ENCODE measurements around the gene CMC4.

CMC4 gene, protein sequence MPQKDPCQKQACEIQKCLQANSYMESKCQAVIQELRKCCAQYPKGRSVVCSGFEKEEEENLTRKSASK

DNA sequence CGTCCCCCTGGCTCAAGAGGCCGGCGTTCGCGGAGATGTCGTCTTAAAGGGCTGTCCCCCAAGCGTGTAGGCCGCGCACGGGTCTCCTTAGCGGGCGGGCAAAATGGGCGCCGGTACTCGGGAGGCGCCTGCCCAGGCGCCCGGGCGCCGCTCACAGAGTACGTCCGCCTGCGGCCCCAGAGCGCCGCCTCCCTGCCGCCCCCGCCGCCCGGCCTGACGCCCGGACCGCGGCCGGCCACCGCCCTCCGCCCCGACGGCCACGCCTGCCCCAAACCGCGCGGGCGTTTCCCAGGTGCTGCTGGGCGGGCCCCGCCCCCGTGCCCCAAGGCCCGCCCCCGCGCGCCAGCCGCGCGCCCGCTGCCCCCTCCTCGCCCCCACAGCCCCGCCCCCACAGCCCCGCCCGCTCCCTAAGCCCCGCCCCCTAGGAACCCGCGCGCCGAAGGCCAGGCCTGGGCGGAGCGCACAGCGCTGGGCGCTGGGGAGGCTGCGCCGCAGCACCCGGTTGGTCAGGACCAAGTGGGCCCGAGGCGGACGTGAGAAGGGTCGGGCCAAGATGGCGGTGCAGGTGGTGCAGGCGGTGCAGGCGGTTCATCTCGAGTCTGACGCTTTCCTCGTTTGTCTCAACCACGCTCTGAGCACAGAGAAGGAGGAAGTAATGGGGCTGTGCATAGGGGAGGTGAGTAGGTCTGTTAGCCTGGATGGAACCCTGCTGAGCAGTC, at the start of gene CMC4, which contains the start of the genes BRCC3 and MTCP1:
Gene CMC4 (minus strand): TSS at position 162 of the 719 bp plus-strand sequence. CDS start 7,113 bp downstream, outside the sequence.
Gene BRCC3 (plus strand): TSS at position 534 of the 719 bp plus-strand sequence. CDS start 20 bp downstream, at position 554.
Gene MTCP1 (minus strand): TSS at position 162 of the 719 bp plus-strand sequence. CDS start 5,126 bp downstream, outside the sequence.
- DNase-seq, result peak; percentile 78

DNA sequence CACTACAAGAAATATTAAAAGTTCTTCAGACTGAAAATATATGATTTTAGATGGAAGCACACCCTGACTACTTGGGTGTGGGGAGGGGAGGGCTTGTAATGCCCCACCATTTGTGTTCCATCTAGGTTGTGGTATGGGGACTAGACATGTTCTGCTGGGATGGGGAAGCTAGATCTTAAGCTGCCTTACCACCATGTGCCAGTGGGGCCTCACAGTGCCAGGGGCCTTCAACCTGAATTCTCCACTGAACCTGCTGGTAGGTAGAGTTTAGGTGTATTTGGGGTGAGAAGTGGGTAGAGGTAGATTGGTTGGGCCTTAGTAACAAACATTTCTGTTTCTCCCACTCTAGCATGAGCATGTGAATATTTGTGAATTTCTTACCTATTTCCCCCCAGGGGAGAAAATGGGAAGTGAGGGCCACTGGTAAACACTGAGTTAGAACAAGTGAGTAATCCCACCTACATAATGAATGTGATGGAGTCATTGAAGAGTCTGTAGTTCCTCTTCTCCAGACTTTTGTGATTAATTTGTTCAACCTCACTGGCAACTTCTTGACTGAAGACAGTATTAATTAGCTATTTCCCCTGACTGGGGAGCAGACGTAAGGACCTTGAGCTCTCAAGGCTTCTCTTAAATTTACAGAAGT, 44.4 kb upstream of the CMC4 start:
- DNase-seq, result no peak

DNA sequence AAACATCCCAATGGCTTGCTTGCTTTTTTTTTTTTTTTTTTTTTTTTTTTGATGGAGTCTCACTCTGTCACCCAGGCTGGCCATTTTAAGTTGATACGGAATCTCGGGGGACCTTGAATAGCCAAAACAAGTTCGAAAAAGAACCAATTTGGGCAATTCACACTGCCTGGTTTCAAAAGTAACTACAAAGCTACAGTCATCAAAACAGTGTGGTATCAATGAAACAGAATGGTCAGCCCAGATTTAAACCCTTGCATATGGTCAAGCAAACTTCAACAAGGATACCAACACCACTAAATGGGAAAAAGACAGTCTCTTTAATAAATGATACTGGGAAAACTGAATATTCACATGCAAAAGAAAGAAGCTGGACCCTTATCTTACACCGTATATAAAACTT, 42.2 kb upstream of the CMC4 start:
- DNase-seq, result no peak

DNA sequence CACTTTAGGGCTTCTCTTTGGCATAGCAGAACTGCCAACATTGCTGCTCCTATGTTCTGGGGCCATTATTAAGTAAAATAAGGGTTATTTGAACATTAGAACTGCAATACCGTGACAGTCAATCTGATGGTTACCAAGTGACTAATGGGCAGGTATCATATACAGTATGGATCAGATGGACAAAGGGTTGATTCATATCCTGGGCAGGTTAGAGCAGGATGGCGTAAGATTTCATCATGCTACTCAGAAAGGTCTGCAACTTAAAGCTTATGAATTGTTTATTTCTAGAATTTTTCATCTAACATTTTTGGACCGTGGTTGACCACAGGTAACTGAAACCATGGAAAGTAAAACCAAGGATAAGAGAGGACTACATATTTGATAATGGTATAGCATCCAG, 41.2 kb upstream of the CMC4 start:
- DNase-seq, result no peak

DNA sequence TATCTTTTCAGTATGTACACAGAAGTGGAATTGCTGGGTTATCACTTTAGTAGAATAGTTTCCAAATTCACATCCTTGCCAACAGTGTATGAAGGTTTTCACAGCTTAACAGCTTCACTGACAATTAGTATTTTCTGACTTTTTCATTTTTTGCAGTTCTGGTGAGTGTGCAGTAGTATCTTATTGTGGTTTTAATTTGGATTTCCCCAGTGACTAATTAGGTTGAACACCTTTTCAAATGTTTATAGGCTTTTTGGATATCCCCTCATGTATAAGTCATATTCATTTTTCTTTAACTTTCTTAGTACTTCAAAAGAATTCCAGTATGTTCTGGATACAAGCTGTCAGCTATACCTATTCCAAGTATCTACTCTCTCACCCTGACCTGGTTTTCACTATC, 37.5 kb upstream of the CMC4 start:
- DNase-seq, result no peak

DNA sequence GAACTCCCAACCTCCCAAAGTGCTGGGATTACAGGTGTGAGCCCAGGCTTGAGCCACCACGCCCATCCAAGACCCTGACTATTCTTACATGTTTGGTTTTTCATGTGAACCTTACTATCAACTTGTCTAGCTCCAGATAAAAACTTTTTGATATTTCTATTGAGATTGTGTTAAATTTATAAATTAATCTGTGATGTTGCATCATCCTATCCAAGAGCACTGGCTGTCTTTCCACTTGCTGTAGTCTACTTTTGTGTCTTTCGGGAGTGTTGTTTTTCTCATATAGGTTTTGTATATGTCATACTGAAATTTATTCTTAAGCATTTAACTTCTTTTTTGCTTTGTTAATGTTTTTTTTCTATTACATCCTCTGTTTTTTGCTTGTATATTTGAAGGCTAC, 35.0 kb upstream of the CMC4 start:
- no peak for DNase-seq

DNA sequence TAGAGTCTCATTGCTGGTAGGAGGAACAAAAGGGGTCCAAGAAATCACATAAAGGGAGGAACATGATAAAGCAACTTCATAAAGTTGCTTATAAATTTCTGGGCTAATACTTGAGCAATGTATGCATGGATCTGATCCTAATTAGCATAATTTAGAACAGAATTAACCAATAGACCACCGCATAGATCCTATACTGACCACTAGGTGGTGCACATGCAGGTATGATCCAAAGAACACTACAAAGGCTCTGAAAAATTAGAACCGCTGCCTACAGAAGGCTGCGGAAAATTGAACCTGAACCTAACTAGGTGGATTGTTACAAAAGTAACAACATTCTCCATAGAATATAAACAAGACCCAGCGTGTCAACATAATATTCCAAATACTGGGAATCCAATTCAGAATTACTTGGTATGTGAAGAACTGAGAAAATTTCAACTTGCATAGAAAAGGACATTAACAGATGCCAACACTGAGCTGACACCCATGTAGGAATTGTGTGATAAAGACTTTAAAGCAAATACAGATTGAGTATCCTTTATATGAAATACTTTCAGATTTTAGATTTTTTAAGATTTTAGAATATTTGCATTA, 23.6 kb upstream of the CMC4 start:
- DNase-seq, result peak; percentile 4

DNA sequence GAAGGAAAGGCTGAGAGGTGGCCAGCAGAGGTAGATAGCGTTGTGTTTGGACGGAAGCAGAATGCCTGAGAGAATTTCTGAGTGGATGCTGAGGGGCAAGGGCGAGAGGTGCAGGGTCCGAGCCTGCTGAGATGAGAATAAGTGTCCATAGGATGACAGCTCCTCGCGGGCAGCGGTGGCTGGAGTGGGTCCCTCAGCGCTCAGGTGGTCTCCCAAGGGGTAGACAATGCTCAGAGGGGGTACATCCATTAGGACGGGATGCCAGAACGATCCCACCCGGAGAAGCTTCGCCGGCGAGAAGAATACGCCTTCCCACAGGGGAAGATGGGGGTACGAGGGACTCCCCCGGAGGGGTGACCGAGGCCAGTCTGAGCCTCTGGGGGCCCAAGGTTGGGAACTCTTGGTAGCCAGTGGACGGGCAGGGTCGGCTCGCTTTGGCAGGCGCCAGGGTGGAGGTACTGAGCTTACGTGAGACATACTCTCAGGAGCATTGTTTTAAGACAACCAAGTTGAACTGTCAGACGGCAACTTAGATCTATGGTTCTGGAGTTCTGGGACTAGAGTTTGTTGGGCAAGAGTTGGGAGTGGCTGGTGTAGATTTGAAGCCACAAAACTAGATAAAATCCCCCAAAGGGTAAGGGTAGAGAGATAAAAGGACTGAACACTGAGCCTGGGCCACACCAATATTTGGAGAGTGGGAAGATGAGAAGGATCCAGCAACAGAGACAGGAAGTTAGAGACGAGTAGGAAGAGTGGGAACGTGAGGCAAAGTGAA, 16.2 kb upstream of the CMC4 start:
- no peak for DNase-seq

DNA sequence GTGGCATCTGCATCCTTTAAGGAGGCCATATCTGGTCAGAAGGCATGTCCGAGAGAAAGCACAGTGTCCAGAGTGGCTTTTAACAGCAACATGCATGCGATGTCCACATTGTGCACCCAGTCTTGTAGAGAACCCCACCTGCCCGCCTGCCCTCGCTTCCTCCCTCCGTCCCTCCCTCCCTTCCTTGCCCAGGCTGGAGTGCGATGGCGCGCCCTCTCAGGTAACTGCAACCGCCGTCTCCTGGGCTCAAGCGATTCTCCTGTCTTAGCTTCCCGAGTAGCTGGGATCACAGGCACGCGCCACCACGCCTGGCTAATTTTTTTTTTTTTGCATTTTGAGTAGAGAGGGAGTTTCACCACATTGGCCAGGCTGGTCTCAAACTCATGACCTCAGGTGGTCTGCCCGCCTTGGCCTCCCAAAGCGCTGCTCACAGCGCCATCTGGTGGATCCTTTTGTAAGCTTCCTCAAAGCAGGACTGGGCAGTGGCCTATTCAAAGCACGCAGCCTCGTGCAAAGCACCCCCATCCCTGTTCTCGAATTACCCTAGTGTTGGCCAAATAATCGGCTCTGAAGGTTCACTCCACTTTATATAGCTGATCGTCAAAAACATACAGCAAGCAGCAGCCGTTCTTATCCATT, 15.4 kb upstream of the CMC4 start:
- DNase-seq, result no peak

DNA sequence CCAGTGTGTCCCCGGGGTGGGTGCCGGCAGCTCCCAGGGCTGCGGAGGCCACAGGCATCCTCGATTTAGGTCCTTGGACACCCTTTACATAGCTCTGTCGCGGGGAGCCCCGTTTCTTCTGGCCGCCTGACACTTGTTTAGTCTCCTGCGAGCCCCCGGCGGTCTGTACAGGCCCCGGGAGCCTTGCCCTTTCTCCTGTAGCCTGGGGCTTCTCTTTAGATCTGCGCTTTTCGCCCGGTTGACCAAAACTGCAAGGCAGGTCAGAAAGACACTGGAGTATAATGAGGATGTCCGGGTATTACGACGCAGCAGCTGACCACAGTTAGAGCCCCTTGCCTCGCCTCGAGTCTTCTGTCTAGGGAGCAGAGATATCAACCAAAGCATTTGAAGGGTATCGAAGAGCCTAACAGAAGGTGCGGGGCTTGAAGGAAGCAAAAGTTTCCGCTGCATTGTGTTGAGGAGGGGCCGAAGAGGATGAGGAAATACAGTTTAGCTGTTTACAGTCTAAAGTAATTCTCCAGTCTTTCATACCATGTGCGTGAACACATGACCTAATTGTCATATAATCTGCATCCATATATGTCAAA, 851 bp upstream of the CMC4 start:
- no peak for DNase-seq

DNA sequence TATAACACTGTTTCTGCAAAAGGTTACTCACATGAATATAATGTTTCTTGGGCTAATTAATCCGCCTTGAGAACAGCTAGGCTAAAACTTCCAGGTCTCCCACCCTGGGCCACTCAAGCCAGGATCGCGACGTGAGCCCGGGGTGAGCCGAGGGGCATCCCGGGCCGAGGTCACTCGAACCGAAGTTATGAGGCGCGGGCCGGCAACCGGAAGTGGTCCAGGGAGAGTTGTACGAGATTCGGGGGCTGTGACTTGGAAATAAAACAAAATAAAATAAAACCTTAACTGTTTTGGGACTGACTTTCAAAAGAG, 317 bp downstream of the CMC4 start:
- DNase-seq, result no peak

DNA sequence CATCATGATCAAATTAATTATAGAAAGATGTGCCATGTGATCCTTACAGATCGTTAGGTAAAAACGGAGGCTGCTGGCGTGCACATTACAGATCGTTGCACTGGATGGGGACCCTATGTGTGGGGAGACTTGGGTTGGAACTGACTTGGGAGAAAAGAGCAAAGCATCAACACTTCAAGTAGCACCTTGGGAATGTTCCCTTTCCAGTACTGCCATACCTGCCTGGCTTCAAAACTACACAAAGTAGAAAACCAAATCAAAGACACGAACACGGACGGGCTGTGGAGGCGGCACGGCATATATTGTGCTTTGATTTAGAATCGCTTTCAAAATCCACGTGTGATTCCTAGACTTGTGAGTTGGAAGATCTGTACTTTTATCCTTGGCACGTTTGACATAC, 898 bp downstream of the CMC4 start:
- DNase-seq, result no peak

DNA sequence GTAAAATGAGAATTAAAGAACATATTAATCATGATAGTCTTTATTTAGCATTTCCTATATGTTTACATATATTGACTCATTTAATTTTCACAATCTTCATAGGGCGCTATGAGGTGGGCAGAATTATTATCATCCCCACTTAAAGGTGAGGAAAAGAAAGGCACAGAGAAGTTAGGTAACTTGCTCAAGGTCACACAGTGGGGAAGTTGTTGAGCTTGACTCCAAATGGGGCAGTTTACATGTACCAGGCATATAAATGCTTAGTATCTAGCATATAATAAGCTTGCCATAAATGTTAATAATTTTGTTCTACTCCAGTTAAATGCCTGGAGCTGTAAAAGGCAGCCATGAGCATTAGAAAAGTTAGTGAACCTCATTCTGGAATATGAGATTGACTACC, 1.5 kb downstream of the CMC4 start:
- DNase-seq, result no peak

DNA sequence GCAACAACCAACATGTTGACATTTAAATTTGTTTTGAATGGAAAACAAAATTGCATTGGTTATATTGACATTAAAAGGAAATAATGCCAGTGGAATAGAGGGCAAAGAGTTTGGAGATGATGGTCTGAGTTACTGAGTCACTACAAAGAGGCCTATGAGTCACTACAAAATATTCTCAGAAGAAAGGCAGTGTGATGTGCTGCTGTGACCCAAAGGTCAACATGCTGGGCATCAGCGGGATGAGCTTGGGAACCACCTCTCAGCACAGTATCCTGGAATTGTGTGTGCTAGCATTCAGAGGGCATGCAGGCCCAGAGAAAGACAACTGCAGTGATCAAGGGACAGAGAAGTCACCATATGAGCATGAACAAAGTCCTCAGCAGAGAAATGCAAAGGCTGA, 2.8 kb downstream of the CMC4 start:
- DNase-seq, result no peak

DNA sequence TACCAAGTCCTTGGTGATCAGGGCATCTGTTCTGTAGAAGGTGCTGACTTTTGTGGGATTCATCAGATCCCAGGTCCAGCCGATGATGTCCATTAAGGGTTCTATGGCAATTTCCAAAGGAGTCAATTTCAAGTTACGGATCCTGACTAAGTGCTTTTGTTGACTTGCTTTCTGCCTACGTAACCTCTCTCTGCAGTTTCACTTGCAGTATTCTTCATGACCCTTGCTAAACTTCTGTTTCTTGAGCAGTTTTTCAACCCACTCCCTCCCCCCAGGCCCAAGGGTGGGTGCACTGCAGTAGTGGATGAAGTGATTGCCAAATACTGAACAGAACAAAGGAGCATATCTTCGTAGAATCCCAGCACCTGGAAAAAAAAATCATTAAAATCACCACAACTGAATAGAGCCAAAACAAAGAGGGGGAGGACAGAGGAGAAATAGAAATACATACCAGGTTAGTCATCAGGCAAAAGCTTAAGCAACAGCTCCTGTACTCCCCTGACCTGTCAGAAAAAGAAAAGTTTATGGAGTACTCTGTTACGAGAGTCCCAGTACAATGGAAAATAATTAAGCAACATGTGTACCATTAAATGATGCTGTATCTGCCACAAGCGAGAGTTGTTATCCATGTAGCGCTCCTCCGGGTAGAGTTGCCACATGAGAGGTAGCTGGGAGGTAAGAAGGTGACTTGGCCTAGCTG, 5.8 kb downstream of the CMC4 start:
- DNase-seq, result no peak

DNA sequence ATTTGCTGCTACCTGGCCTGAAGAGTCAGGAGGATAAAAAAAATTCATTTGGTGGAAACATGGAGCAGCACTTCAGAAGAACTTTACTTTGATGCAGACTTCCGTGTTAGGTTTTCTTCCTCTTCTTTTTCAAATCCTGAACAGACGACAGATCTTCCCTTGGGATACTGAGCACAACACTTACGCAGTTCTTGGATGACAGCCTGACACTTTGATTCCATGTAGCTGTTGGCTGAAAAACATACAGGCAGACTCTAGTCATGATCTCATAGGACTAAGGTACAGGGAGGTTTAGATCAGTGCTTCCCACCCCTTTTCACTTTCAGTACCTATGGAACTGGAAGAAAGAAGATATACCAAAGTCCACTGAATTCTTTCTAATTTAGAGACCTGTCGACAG, 9.2 kb downstream of the CMC4 start:
- DNase-seq, result no peak

DNA sequence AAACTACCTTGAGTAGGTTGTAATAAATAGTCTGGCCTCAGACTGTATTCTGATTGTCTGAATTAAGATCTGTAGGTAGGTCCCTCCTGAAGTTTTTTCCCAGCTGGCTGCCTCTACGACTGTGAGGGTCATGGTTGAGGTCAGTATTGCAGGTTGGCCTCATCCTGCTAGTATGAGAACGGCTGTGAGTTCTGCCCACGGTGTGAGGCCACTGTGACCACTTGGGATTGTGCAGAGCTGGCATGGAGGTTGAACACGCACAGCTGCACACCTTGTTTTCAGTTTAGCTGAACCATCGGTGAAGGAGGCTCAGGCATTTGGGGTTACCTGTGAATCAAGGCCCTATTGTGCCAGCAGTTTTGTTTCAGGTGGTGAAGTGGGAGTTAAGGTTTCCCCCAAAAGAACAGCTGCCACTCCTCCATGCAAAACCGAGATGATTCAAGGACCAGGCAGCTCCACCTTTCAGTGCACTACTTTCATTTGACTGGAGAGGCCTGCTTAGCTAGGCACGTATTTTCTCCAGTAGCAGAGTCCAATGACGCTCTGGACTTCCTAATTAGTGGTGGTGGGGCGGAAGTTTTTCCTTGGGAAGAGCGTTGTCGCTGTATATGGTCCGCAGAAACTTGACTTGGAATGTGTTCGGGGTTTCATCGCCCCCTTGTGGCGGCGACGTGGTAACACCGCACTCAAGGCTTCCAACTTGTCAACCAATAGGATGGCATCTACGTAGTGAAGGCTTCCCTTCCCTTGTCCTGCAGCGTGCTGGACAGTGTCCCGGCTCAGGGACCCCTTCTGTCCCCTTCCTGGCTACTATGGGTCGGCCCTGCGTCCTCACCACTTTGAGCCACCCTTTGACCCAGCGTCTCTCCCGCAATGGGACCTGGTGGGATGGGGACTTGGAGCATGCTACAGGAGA, 13.8 kb downstream of the CMC4 start:
- peak; percentile 19 for DNase-seq

DNA sequence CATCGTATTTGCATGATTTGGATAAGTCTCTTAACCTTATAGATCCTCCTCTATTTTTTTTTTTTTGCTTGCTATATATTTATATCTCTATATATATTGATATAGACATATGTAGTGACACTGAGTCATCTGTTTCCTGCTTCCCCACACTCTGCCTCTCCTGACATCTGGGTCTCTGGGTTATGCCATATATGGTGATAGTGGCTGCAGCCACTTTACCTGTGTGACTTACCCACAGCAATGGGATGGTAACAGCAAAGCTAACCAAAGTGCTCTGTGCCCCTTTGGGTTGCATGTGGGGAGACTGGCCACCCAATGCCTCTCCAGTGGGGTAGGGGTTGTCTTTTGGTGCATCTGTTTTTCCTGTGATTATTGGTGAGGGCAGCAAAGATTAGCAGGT, 14.5 kb downstream of the CMC4 start:
- no peak for DNase-seq

DNA sequence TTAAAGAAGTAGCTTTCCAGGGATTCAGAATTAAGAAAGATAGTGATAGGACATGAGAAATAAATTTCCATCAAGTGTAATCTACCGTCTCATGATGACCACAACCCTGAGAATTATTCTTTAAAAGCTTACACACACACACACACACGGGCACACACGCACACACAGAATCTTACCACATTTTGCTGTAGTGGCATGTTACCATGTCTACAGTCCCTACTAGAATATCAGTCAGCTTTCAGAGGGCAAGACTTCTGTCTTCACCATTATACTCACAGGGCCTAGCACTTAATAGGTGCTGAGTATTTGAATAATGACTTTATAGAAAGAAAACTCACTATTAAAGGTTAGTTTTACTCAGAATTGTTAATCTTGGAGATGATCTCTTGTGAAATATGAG, 15.4 kb downstream of the CMC4 start:
- no peak for DNase-seq

DNA sequence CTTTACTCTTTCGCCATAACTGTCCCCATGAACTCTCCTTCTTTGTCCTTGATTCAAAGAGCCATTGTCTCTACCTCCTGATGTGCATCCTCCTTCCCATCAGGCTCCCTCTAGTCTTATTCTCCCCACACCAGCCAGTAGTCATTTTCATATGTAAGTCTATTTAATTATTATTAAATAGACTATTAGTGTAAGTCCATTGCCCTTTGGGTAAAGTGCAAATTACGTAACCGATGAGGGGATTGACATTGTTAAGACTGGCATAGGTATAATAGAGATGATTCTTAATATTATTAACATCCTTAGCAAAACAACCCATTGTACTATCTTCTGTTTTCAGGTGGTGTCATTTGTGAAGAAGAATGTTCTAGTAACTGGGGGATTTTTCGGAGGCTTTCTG, 16.7 kb downstream of the CMC4 start:
- no peak for DNase-seq

DNA sequence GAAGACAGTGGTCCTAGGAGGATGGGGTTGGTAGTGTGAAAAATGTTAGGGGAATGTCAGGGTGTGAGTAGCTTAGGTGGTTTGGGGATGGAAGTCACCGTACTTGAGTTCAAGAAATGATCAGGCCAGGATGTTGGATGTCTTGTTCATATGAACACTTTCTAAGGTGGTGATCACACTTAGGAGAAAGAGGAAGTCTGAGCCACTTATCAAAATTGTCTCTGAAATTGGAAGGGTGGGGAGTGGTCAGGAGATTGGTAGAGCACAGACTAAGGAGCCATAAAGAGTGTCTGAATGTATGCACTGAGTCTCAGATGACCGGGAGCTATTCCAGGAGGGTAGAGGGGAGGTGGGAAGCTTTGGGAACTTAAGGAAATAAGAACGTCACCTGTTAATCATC, 17.3 kb downstream of the CMC4 start:
- no peak for DNase-seq

All from COR-L47 (cell line).